ENCODE results near the gene HIVEP3.

Gene HIVEP3

DNA sequence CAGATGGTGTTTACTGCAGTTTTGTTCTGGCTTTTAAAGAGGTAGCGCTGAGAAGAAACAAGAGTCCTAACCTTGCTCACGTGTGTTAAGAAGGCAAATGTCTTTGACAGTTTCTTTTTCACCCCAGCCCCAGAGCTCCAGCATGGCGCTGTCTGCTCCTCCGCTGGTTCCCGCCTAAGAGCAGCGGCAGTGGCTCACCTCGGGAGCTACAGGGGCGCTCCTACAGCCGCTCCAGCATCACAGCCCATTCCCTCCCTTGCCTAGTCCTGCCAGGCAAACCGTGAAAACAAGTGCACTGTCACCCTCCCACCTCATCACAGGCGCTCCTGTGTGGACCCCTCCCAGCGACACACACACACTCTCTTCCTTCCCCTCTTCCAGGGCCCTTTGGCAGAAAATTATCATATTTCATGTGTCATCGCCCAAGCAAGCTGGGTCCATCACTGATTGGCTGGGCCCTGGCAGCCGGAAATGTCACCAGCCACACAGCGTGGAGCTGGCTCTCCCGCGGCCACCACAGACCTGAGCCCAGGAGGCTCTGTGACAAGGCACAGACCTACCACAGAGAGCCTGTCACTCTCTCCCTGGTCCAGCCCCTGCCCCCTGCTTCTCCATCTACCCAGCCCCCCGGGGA is 1.2 kb upstream of the HIVEP3 start:
- DNase-seq = no peak

DNA sequence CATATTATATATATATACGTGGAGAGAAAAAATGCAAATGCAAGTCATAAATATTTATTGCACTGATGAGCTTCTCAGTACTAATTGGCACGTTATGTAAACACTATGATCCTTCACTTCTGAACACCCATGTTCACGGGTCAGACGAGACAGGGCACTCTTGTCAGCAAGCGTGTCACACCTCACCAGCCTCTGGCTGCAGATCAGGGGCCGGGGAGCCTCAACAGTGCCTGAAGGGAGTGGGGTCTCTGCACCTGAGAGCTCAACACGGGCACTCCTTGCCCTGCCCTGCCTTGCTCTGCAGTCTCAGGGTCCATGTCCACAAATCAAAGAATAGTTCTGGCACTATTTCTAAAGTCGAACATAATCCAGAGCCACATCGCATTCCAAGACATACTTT is 409 bp upstream of the HIVEP3 start:
- DNase-seq = no peak

DNA sequence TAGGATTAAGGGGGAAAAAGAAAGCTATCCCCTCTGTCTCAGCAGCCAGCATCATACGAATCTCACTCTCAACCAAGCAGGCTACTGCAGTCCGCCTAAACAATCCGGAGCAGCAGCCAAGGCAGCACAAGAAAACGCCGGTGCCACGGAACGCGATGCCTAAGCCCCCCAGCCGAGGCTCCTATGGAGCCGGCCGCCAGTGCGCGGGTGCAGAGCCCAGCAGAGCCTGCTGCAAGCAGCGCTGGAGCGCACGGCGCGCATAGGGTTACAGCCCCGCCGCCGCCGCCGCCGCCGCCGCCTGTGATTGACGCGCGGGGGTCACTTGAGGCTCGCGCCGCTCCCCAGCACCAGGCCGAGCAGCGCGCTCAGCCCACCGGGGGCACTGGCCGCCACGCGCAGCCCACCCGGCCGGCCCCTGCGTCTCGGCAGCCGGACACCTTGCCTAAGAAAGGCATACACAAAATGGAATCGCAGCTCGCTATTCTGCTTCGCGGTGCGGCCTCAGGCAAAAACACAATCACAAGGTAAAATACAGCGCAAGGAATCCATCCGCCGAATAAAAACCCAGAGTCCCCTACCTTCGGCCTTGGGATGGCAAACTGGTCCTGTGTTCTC is 780 bp downstream of the HIVEP3 start:
- DNase-seq = no peak

DNA sequence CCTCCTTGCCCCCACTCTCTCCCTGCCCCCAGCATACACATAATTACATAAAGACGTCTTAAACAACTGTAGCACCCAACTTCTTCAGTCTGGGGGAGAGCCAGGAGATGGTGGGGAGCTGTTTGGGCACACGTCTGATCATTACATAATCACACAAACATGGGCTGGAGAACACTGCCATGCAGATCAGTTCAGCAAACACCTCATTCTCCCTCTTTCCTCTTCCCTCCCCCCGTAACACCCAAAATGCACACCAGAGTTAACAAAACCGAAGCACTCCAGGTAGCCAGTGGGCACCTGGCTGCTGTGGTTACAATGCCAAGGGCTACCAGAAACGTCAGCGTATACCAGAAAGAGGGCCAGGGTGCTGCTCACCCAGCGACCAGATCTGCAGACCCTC is 1.6 kb downstream of the HIVEP3 start:
- DNase-seq = no peak

DNA sequence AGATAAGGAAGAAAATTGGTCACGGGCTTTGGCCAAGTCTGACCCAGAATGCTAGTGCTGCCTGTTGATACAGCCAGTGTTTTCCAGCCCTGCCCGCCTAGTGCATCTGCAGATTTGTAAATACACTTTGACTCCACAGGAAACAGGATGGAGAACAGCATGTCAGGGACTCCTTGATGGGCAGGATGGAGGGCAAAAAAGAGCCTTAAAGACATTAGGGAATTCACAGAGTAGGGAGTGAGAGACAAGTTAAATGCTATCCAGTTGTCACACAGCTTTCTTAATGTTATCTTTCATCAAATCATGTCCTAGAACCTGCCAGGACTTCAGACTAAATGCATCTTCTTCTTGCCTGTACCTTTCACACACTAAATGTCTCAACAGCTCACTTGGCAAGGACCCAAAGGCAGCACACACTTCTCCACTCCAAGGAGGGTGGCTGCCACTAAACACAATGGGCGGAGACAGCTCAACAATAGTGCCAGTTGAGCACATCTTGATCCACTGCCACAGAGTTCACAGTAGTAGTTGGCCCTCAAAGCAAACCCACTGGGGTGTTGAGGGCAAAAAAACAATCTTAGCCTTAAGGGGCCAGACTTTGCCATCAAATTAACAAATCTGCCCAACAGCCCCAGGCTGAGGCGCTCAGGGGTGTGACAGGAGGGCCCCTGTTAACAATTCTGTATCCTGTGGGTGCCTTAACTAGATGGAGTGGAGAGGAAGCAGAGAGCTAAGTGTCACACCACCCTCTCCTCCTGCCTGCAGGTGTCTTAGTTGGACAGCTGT is 2.7 kb downstream of the HIVEP3 start:
- no peak for DNase-seq

DNA sequence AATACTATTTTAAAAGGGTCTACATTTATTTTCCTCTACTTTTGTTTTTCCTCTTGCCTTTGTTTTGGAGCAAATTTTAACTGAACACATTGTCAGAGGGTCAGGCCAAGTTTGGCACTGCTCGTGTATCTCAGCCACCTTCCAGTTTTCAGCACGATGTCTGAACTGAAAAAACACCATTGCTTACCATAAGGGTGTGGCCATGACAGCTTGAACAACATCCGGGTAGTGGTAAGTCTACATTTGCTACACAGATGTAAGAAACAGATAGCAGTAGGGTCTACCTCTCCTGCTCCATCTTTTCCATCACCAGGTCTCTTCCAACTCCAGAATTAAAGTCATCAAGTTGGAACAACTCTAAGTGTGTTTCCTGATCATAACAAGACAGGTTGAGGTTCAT is 4.2 kb downstream of the HIVEP3 start:
- DNase-seq = no peak

DNA sequence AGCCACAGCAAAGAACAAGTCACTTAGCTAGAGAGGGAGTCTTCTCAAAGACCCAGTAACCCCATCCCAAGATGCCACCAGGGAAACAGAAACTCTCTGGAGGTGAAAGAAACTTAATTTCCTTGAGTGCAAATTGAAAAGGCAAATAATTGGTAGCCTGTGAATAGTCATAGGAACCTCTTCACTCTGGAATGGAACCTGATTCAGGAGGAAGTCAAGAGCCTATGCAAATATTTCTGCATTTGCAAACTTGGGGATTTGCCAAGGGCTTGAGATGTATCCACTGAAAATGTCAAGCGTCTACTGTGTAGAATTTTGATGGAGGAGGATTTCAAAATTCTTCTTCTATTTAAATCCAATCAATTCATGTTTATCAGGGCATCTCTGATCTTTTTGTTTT is 5.7 kb downstream of the HIVEP3 start:
- DNase-seq = no peak

DNA sequence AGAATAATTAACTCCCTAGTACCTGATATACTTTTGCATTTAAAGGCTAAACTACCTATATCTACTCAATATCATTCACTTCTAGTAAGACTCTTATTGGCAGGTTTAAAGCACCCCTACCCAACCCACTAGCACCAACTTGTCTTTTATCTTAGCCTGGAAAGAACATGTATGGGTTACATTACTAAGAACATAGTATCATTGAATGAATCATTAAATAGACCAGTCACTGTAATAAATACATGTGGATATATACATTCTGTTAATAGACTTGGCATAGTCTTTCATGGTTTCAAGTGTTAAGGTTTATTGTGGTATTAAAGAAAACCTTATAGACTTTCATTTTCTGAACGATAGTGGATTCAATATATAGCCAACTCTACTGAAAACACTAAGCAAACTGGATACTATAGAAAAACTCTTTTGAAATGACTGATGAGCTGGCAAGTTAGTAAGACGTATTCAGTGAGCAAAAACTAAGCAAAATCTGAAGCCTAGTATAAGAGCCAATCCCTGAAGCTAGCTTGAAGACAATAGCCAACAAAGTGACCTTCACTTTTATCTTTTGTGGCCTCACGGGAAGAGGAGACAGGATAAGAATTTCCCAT is 10.3 kb downstream of the HIVEP3 start:
- no peak for DNase-seq

DNA sequence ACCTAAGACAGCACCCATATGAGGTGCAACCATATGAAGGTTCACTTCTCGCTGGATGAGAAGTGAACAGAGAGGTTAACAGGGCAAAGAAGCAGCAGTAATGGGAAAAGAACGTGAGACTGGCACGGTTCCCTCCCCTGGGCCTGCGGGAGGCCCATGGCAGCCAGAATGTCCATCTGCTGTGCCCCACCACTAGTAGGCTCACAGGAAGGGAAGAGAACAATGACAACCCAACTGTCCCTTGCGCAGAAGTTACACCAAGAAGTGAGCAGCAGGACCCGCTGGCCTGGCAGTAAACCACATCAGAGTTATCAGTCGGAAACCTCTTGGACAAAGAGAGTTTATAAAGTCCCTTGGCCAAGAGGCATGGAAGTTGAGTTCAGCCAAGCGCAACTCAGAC is 11.3 kb downstream of the HIVEP3 start:
- no peak for DNase-seq

DNA sequence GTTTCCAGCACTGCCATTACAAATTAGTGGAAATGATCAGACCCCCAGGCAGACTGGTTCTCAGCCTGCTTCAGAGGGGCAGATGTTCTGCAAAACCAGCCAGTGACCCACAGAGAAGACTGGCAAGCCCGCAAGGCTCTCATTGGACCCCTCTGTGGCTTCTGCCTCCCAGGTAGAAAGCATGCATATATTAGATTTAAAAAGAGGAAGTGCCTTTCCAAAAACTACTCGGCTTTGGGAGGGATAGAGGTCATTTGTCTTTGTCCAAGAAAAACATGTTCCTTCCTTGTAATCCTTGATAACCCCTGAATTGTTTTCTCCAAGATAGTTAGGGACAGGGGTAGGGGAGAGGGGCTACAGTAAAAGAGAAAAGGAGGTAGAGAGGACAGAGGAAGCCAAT is 11.8 kb downstream of the HIVEP3 start:
- DNase-seq = no peak

DNA sequence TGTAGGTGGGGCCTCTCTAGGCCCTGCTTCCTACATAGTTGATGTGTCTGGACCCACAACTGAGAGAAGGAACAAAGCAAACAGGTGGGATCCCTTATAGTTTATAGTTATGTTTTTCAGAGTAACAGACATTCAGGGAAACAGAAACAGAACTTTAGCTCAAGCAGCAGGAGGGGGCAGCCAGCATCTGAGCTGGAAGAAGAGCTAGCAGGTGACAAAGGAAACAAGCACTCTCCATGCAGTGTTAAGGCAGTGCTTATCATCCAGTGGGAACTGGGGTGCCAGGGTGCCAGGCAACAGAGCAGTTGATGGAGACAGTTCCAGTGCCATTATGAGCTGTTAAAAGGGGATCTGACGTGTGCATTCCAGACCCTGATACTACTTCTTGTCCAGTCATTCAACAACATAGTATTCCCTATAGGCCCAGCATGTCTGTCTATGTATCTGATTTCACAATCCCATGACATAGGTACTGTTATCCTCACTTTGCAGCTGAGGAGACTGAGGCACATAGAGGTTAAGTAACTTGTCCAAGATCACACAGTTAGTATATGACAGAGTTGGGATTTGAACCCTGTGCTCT is 13.5 kb downstream of the HIVEP3 start:
- no peak for DNase-seq

DNA sequence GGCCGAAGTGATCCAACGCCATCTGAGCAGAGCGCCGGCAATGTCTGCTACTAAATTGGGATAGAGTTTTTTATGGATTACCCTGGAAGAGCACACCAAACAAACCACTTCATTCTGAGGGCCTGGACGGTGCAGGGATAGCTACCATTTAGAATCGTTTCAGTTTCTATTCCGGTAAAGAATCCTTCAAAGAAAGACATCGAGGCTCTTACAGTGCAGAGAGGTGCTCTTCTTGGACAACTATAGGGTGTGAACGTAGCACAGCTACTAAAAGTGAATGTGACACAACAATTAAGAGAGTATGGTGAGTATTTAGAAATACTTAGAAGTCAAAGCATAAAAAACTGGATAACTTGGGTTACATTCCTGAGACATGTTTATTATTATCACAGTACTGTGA is 16.1 kb downstream of the HIVEP3 start:
- DNase-seq = no peak

DNA sequence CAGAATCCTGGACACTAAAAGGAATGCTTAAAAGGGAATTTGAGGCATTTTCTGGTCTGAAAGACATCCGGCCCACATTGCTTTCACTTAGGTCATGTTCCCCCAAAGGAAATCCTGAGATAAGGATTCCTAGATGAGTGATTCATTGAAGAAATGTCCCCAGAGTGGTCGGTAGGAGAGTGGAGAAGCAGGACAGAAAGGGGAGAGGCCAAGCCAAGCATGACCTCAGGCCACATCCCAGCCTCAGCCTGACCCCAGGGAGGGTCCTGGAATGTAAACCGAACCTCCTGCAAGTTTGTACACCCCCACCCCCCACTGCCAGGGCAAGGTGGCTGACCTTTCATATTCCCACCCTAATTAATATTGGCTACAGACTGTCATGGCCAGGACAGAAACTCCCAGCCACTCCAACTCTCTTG is 16.6 kb downstream of the HIVEP3 start:
- DNase-seq = no peak

DNA sequence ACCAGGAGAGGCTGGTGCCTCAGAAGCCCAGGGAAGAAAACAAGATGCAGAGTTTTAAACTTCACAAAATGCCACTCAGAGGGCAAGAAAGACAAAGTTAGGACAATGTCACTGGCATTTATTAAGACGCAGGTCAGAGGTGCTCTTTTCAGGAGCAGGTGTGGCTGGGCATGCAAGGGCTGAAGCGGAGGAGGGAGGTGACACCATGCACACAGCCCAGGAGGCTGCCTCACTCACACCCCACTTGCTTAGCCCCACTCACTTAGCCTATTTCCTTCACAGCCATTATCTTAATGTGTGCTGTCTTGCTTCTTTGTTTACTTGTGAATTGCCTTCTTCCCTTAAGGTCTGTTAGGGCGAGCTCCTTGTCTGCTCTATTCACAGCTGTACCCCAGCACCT is 17.2 kb downstream of the HIVEP3 start:
- DNase-seq = no peak

DNA sequence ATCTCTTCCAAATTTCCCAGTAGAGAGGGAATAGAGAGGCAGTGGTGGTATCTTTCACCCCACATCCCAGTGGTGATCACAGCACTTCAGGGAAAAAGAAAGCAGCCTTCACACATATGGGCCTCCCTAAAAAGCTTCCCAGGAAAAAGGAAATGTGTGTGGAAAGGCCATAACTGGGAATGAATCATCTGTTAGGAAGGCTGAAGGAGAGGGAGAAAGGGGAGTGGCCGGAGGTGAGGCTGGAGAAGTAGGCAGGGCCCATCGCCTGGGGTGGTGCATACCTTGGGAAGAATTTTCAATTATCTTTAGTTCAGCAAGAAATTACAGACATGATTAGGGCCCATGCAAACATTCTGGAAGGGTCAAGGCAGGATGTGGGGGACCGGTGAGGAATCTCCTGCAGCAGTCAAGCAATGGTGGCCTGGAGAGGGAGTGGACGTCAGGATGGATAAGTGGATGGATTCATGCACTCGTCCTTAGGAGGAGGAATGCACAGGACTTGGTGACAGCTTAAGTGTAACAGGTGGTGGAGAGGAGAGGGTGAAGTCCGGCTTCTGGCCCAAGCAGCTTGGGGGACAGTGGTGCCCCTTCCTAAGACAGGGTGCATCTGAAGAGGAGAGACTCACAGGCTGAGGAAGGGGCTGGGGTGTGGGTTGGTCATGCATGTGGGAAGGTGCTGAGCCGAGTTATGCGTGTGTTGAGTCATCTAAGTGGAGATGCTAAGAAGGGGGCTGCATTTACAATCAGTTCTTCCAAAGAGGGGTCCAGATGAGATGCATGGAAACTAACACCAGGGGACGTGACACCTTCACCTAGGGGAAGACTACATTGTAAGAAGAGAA is 17.9 kb downstream of the HIVEP3 start:
- no peak for DNase-seq

DNA sequence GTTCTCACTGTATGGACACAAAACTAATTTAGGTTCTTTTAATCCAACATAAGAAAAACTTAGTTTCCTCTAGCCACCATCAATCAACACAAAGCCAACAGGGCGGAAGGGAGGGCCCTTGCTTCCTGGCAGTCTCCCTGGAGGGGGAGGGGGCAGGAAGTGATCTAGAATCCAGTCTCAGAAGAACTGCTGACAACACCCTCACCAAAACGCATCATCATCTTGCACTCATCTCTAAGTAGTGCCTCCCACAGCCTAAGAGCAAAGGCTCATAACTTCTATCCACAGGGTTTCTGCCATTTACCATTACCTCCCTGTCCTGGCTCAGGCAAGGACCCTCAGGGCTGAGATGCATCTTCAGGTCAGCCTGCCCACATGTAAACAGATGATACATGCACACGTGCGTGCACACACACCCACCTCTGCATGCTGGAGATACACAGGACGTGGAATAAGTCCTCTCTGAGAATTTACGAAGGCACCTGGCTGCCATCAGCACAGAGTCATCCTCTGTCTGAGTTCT is 20.5 kb downstream of the HIVEP3 start:
- DNase-seq = no peak

DNA sequence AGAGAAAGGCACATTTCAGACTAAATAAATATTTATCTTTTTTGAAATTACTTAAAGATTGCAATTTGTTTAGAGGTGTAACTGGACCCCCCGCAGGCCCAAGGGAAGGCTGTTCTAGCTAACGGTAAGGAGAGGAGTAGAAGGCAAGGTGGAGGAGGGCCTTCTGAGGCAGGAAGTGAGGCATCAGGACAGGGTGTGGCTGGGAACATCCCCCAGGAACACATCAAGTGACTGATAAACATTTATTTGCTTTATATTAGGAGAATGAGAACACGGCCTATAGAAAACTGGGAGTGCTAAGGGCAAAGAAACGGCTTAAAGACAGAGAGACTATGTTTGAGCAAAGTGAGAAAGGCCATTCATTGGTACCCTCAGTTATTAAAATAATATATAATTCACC is 23.2 kb downstream of the HIVEP3 start:
- no peak for DNase-seq

DNA sequence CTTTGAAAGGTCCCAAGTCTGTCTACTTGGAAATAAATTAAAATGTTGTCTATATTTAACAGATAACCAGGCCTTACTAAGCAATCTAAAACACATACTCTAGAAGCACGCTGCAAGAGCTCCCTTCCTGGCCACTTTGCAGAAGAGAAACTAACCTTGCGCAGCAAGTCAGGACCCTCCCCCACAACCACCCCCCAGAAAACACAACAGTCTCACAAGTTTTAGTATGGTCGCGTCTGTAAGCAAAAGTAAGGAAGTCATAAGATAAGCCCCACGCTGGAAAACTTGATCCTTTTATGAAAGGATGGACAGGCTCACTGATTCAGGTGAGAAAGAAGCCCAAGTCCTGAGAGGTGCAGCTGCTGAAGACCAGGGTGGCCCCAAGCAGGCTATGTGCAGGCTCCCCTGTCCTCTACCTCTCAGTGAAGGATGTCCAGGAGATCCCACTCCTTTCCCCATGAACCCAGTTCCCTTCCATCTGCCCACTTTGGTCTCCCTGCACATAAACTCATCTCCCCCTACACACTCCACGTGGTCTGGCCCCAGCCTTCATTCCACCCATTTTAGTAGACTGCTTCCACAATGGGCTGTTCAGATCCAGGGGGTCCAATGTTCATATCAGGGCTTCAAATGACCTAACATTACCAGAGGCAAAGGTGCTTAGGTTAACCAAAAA is 23.8 kb downstream of the HIVEP3 start:
- DNase-seq = no peak

DNA sequence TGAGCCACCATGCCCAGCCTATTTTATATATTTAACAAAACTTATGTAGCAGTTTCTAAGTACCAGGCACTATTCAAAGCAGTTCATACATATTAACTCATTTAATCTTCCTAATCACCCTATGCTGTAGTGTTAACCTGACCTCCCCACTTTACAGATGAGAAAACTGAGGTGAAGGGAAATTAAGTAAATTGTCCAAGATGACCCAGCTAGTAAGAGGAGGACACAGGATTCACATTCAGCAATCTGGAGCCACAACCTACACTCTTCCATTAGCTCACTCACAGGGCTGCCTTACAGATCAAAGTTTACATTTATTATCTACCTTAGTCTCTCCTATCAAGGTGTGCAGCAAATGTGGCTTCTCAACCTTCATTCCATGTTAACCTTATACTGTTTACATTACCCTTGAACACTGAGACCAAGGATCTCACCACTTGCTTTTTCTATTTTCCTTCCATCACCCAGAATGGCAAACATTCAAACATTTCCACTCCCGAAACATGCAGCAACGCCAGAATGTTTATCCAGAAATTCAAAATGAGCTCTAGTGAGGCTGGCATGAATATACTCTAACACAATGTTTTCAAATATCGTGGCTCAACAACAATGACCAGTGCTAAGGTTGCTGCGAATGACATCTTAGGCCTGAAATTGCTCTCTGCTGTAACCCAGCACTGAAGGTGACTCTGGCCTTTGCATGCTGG is 24.5 kb downstream of the HIVEP3 start:
- no peak for DNase-seq

DNA sequence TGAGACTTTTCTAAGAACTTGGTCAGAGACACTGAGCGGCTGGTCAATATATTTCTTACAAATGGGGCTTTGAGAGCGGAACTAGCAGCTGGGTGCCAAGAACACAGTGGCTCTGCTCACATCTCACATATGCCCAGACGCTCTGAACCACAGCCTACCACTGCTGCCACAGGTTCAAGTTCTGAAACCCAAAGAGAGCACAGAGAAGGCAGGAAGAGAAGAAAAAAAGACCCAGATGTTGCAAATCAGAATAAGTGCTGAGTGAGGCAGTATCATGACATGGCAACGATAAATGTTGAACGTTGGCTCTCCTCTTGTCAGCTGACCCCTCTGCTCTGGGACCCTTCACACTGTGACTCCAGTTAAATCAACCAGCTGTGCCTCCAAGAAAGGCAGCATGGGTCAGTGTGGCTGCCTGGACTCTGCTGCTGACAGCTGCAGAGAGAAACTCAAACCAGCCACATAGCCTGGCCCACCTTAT is 26.4 kb downstream of the HIVEP3 start:
- DNase-seq = no peak
